AG10803 (cell line): ENCODE results near the gene ABHD3.
"Not testable (repeated sequence)": the region's sequence is repeated elsewhere in the genome, so short reads cannot be mapped to it uniquely, and the experiment has no call there.

Source experiments
- DNase-seq: peaks from one replicate; pipeline ENCODE4 v3.0.0; 2010; ENCODE audit warnings: low read depth
- H3K4me3 ChIP-seq: 2 replicates; pipeline ENCODE4 v1.5.1; 2011; ENCODE audit warnings: mild to moderate bottlenecking, low read length, control low read depth
- TF ChIP-seq, protein P1 (sequence below): conservative IDR thresholded peaks from 2 replicates; pipeline ENCODE4 v1.5.1; 2011; ENCODE audit warnings: mild to moderate bottlenecking, low read length, control low read depth, inconsistent platforms

Gene ABHD3

GRCh38 chr18:21741562-21742314 lies 37.2 kb upstream of the ABHD3 start:
- TF ChIP-seq, protein P1, sequence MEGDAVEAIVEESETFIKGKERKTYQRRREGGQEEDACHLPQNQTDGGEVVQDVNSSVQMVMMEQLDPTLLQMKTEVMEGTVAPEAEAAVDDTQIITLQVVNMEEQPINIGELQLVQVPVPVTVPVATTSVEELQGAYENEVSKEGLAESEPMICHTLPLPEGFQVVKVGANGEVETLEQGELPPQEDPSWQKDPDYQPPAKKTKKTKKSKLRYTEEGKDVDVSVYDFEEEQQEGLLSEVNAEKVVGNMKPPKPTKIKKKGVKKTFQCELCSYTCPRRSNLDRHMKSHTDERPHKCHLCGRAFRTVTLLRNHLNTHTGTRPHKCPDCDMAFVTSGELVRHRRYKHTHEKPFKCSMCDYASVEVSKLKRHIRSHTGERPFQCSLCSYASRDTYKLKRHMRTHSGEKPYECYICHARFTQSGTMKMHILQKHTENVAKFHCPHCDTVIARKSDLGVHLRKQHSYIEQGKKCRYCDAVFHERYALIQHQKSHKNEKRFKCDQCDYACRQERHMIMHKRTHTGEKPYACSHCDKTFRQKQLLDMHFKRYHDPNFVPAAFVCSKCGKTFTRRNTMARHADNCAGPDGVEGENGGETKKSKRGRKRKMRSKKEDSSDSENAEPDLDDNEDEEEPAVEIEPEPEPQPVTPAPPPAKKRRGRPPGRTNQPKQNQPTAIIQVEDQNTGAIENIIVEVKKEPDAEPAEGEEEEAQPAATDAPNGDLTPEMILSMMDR: no peak
- peak overlapping the region; percentile 88 for H3K4me3 ChIP-seq
- peak; percentile 21 for DNase-seq

GRCh38 chr18:21741312-21741561 lies 36.7 kb upstream of the ABHD3 start:
- H3K4me3 ChIP-seq: peak overlapping the region; percentile 88
- DNase-seq: no peak
- TF ChIP-seq, protein P1: no peak

- peak within 1 kb of the TSS; percentile 88 for H3K4me3 ChIP-seq
- TF ChIP-seq, protein P1: no peak
- peak; percentile 94 for DNase-seq
Observed at GRCh38 chr18:21740538-21741311, 36.2 kb upstream of the ABHD3 start, which contains the start of gene MIB1. Gene MIB1, plus strand, starts transcription at chr18:21740792. Its CDS starts 792 bp downstream, at chr18:21741584.

GRCh38 chr18:21739604-21740537 lies 35.3 kb upstream of the ABHD3 start:
- DNase-seq: no peak
- H3K4me3 ChIP-seq: peak overlapping the region; percentile 26; the same call in 1 of the 2 replicates
- TF ChIP-seq, protein P1: no peak

GRCh38 chr18:21736926-21737325 lies 32.4 kb upstream of the ABHD3 start:
- not testable (repeated sequence) for H3K4me3 ChIP-seq, DNase-seq

GRCh38 chr18:21735452-21736015 lies 31.0 kb upstream of the ABHD3 start:
- TF ChIP-seq, protein P1: no peak
- DNase-seq: no peak
- H3K4me3 ChIP-seq: no peak overlapping the region

DNA sequence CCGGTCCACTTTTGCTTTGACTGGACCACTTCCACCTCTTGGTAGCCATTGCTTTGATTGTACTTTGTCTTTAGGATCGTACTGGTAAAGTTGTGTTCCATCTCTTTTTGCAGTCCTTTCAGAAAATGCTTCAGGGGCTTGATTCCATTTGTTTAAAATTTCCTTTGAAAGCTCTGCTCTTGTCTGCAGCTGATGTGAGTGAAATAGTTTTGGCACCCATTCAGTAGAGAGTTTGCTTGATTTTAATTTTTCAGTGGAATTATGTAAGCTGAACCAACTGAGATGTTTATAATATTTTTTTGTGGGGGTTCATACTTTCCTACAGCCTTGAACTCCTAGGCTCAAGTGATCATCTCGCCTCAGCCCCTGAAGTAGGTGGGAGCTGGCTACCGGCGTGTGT lies 28.4 kb upstream of the ABHD3 start:
- no peak overlapping the region for H3K4me3 ChIP-seq
- TF ChIP-seq, protein P1: no peak
- DNase-seq: no peak
